Stomach smooth muscle (tissue), 2 donors: ENCODE measurements around the gene GIMAP2.
"Not testable (repeated sequence)": the region's sequence is repeated elsewhere in the genome, so short reads cannot be mapped to it uniquely, and the experiment has no call there.

Source experiments
- H3K27ac ChIP-seq: one replicate; pipeline ENCODE4 v1.7.0; 2013; ENCODE audit warnings: mild to moderate bottlenecking, low read length, inconsistent platforms
- H3K27me3 ChIP-seq, 2 donors: one replicate each; pipeline ENCODE4 v1.7.0; 2013; ENCODE audit warnings: low read length in 2 of 2; ENCODE audit not compliant: insufficient read depth in 2 of 2, control insufficient read depth in 1 of 2
- H3K36me3 ChIP-seq, 2 donors: one replicate each; pipeline ENCODE4 v1.7.0; 2013; ENCODE audit warnings: low read length in 2 of 2; ENCODE audit not compliant: control insufficient read depth in 2 of 2, insufficient read depth in 2 of 2
- H3K4me1 ChIP-seq: one replicate; pipeline ENCODE4 v1.7.0; 2013; ENCODE audit warnings: low read length; ENCODE audit not compliant: control insufficient read depth, insufficient read depth
- H3K4me3 ChIP-seq, 2 donors: one replicate each; pipeline ENCODE4 v1.7.0; 2013; ENCODE audit warnings: low read length in 2 of 2
- H3K9ac ChIP-seq, 2 donors: one replicate each; pipeline ENCODE4 v1.7.0; 2013; ENCODE audit warnings: low read length in 2 of 2, mild to moderate bottlenecking in 1 of 2
- H3K9me3 ChIP-seq, 2 donors: one replicate each; pipeline ENCODE4 v1.7.0; 2013; ENCODE audit warnings: low read length in 2 of 2; ENCODE audit not compliant: control insufficient read depth in 2 of 2
- donor health status: healthy.
- donor health status: Pancreatic carcinoma.

Gene GIMAP2

DNA sequence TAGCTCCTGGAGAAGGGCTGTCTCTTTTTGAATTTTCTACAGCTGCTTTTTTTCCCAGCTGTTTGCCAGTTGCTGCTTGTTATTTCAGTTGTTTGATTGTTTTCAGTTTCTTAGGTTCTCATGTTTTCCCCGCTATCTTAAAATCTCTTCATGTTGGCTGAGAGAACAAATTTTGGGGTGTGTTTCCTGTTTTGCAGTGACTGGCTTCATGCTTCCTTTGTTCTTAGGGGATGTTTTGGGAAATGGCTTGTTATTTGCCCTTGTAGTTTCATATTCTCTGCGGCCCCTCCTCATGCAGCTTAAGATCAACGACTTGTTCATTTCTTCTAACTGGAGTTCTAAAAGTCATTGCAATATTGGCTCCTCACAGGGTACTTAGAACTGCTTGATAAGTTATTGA is 8.7 kb upstream of the GIMAP2 start:
- not testable (repeated sequence) for H3K27ac ChIP-seq, H3K9ac ChIP-seq, H3K36me3 ChIP-seq, H3K4me3 ChIP-seq, H3K9me3 ChIP-seq, H3K27me3 ChIP-seq, H3K4me1 ChIP-seq

DNA sequence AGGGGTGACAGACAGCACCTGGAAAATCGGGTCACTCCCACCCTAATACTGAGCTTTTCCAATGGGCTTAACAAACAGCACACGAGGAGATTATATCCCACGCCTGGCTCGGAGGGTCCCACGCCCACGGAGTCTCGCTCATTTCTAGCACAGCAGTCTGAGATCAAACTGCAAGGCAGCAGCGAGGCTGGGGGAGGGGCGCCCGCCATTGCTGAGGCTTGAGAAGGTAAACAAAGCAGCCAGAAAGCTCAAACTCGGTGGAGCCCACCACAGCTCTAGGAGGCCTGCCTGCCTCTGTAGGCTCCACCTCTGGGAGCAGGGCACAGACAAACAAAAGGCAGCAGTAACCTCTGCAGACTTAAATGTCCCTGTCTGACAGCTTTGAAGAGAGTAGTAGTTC is 6.9 kb upstream of the GIMAP2 start:
- H3K36me3 ChIP-seq, H3K27ac ChIP-seq, H3K27me3 ChIP-seq, H3K9ac ChIP-seq, H3K9me3 ChIP-seq, H3K4me1 ChIP-seq, H3K4me3 ChIP-seq: not testable (repeated sequence)

DNA sequence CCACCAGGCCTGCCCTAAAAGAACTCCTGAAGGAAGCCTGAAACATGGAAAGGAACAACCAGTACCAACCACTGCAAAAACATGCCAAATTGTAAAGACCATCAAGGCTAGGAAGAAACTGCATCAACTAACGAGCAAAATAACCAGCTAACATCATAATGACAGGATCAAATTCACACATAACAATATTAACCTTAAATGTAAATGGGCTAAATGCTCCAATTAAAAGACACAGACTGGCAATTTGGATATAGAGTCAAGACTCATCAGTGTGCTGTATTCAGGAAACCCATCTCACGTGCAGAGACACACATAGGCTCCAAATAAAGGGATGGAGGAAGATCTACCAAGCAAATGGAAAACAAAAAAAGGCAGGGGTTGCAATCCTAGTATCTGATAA is 5.1 kb upstream of the GIMAP2 start:
- H3K4me1 ChIP-seq, H3K9me3 ChIP-seq, H3K27me3 ChIP-seq, H3K4me3 ChIP-seq, H3K9ac ChIP-seq, H3K27ac ChIP-seq, H3K36me3 ChIP-seq: not testable (repeated sequence)

DNA sequence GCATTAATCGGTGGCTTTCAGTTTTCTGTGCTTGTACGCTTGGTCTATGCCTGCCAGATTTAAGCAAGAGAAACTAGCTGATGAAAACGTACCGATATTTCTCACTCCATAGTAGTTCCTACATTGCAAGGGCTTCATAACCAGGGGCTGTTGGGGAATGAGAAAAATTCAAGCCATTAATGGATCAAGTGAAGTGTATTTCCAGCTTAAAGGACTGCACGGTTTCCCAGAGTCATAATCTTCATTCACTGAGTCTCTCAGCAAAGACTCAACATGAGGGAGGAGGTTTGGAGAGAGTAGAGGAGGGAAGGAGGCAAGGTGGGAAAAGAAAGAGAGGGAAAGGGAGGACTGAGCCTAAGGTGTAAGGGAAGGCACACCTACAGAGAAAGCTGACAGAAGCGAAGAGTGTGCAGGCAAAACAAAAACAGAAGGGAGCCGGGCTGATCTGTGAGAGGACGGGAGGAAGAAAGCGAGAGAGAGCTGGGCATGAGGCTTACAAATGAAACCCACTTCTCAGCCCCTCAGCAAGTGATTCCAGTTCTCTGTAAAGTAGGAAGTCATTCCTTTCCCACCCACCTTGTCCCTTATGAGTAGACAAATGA is 625 bp downstream of the GIMAP2 start:
- Histone ChIP-seq H3K9me3 (no peaks in the 10 kb centered on the region), H3K36me3 (no peaks in the 10 kb centered on the region), H3K27ac (peak overlapping the region; percentile 58), H3K4me1 (no peaks in the 10 kb centered on the region), H3K27me3 (no peaks in the 10 kb centered on the region), H3K9ac (peak overlapping the region; percentile 71 to 80), H3K4me3 (peak overlapping the region; percentile 70 to 83)

DNA sequence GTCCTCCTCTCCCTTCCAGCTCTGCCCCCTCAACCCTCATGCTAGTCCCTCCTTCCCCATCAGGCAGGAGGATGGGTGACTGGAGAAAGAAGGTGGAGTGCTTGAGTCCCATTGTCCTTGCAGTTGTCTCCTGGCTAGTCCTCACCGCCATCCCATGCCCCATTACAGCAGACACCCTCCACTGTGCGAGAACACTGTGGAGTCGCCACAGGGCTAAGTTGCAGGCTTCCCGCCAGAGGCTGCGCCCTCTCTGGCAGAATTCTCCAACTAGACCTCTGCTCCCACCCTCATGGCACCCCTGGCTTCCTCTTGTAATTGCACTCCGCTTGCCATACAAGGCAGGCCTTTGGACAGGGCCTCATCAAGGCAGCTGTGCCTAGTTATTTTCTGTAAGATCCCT is 3.1 kb downstream of the GIMAP2 start:
- H3K4me1 ChIP-seq = no peaks in the 10 kb centered on the region
- H3K4me3 ChIP-seq = no peak overlapping the region
- H3K9ac ChIP-seq = no peak overlapping the region

DNA sequence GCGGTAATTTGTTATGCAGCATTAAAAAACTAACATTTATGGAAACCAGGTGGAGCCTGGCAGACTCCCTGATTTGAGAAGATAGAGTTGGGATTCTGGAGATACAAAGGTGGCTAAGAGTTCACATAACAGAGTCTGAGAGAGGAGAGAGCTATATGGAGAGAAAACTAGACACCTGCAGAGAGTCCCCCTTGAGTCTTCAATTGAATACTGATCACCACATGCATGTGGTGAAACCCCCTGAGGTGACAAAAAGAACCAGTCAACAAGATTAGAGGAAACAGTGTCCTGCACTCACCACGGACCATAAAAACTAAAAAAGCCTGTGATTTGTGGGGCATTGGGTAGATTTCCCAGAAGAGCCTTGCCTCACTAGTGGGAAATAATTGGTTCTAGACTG is 10.1 kb downstream of the GIMAP2 start:
- H3K9me3 ChIP-seq = peaks cover 0 to 7% of the 10 kb centered on the region in 2 donors
- no peak overlapping the region for H3K27ac ChIP-seq
- no peak overlapping the region for H3K4me3 ChIP-seq
- no peaks in the 10 kb centered on the region for H3K4me1 ChIP-seq
- no peak overlapping the region for H3K9ac ChIP-seq
- H3K27me3 ChIP-seq = no peaks in the 10 kb centered on the region
- peaks cover 0 to 3% of the 10 kb centered on the region in 2 donors for H3K36me3 ChIP-seq

More for the DNA sequence above, 3.1 kb downstream of the GIMAP2 start:
- Histone ChIP-seq H3K36me3 (peaks cover 0 to 3% of the 10 kb centered on the region in 2 donors), H3K27me3 (no peaks in the 10 kb centered on the region), H3K9me3 (no peaks in the 10 kb centered on the region), H3K27ac (no peak overlapping the region)

DNA sequence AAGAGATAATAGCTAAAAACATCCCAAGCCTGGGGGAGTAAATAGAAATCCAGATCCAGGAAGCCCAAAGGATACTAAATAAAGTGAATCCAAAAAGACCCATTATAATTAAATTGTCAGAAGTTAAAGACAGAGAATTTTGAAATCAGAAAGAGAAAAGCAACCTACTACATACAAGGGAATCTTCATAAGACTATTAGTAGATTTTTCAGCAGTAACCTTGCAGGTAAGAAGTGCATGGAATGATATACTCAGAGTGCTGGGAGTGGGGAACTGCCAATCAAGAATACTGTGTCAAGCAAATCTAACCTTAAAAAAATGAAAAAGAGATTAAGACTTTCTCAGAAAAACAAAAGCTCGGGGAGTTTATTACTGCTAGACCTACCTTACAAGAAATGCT is 17.7 kb downstream of the GIMAP2 start:
- Histone ChIP-seq H3K4me3 (no peak overlapping the region), H3K4me1 (no peaks in the 10 kb centered on the region), H3K27me3 (no peaks in the 10 kb centered on the region), H3K9ac (no peak overlapping the region), H3K36me3 (no peaks in the 10 kb centered on the region), H3K9me3 (peaks cover 8 to 11% of the 10 kb centered on the region in 2 donors), H3K27ac (no peak overlapping the region)

DNA sequence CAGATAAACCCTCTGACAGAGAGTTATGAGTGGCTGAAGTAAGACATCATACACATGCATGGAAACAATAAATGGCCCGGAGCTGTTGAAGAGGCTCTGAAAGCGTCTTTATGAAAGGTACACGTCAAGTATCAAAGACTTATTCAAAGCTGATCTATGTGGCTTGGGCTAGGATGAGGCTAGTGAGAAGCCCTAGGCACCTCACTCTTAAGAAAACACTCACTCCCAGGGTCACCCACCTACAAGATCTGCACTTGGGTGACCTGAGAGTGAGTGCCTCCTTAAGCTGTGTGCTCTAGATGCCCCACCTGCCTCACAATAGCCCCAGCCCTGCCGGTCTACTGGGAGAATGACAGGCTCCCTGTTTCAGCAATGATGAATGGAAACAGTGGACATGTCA is 29.8 kb downstream of the GIMAP2 start:
- no peaks in the 10 kb centered on the region for H3K4me1 ChIP-seq
- H3K9ac ChIP-seq = no peak overlapping the region
- no peak overlapping the region for H3K4me3 ChIP-seq
- no peak overlapping the region for H3K27ac ChIP-seq
- no peaks in the 10 kb centered on the region for H3K27me3 ChIP-seq
- no peaks in the 10 kb centered on the region for H3K36me3 ChIP-seq
- peaks cover 0 to 3% of the 10 kb centered on the region in 2 donors for H3K9me3 ChIP-seq

DNA sequence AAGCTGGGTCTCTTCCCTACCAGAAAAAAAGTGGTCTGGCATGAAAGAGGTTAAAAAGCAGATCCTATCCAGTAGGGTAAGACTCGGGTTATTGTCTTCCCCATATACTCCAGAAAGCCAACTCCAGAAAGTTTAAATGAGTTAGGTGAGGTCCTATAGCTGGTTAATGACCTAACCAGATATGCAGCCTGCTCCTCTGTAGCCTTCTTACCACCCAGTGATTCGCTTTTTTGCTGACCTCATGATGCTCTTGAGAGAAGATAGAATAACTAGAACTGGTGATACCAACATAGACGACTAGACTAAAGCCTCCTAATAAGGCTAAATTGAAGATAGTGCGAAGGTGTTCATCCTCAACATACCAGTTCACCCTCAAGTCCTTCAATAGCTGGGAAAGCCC is 30.2 kb downstream of the GIMAP2 start:
- Histone ChIP-seq H3K27ac (no peak overlapping the region), H3K9ac (no peak overlapping the region)

DNA sequence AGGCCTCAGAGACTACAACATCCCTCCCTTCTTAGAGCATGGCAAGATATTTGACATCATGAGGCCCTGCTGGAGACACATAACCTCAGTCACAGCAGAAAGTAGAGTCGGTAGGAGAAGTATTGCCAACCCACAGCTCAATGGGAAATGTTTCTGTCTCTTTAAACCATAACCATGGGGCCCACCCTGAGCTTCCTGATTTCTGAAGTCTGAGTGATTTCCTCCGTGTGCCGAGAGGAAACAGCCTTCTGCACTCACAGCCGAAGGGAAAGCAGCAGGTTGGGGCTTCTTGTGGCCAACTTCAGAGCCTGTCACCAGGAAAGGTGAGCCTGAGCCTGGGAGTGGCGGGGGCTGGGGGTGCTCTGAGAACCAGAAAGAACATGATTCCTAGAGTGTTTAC is 30.9 kb downstream of the GIMAP2 start, which contains the start of gene GIMAP1:
Gene GIMAP1 (plus strand): TSS at position 246 of the 400 bp plus-strand sequence. CDS start 2,435 bp downstream, outside the sequence.
- Histone ChIP-seq H3K9ac (peak within 1 kb of the TSS; percentile 2 to 32), H3K27me3 (no peaks in the 10 kb centered on the region), H3K4me1 (no peaks in the 10 kb centered on the region), H3K27ac (no peak within 1 kb of the TSS), H3K36me3 (no peaks in the 10 kb centered on the region), H3K4me3 (peak within 1 kb of the TSS; percentile 40 to 59), H3K9me3 (peaks cover 0 to 3% of the 10 kb centered on the region in 2 donors)

More for the DNA sequence above, 30.2 kb downstream of the GIMAP2 start:
- Histone ChIP-seq H3K9me3 (peaks cover 0 to 3% of the 10 kb centered on the region in 2 donors), H3K36me3 (no peaks in the 10 kb centered on the region), H3K27me3 (no peaks in the 10 kb centered on the region), H3K4me3 (no peak overlapping the region), H3K4me1 (no peaks in the 10 kb centered on the region)

DNA sequence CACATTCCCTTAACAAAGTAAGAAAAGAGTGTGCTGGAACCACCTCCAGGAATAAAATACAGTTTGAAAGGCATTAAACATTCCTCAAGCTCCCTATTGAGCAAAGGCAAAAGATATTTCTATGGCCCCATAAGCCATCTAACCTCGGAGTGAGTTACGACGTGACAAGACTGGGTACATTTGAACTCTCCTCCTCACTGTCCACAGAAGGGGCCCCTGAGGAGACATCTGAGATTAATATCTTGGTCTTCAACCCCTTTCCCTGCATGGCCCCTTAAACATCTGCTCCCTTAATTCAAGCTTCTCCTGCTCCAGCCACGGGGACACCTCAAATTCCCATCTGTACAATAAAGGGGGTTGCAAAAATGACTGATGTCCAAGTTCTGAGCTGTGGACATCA is 31.4 kb downstream of the GIMAP2 start:
- peak overlapping the region; percentile 40 to 59 for H3K4me3 ChIP-seq
- H3K36me3 ChIP-seq = no peaks in the 10 kb centered on the region
- H3K27ac ChIP-seq = no peak overlapping the region
- no peaks in the 10 kb centered on the region for H3K27me3 ChIP-seq
- peak overlapping the region; percentile 2 to 32 for H3K9ac ChIP-seq
- H3K4me1 ChIP-seq = no peaks in the 10 kb centered on the region
- H3K9me3 ChIP-seq = peaks cover 0 to 3% of the 10 kb centered on the region in 2 donors
